ENCODE measurements around the gene RPL31.
A peak's percentile ranks its signal among the peaks of the same experiment; 100 is the strongest.
"Not testable (repeated sequence)": the region's sequence is repeated elsewhere in the genome, so short reads cannot be mapped to it uniquely, and the experiment has no call there.

Gene RPL31

GRCh38 chr2:101027852-101028251 lies 25.8 kb downstream of the RPL31 start:
- no peak for DNase-seq (ENCODE audit: low spot score)

- DNase-seq (ENCODE audit: low spot score), result no peak
These were observed 28.9 kb downstream of the RPL31 start for GRCh38 chr2:101030866-101031554.

GRCh38 chr2:101032084-101032776 lies 30.1 kb downstream of the RPL31 start:
- no peak for DNase-seq (ENCODE audit: low spot score)

- DNase-seq (ENCODE audit: low spot score), result peak; percentile 51
These were observed 34.5 kb downstream of the RPL31 start for GRCh38 chr2:101036562-101036961.

- DNase-seq (ENCODE audit: low spot score), result no peak
These were observed 35.2 kb downstream of the RPL31 start for GRCh38 chr2:101037161-101037755.

GRCh38 chr2:101038455-101039255 lies 36.6 kb downstream of the RPL31 start:
- peak; percentile 16 for DNase-seq (ENCODE audit: low spot score)

- DNase-seq (ENCODE audit: low spot score), result no peak
These were observed 38.0 kb downstream of the RPL31 start for GRCh38 chr2:101040072-101040471.

- no peak for DNase-seq (ENCODE audit: low spot score)
These were observed 38.7 kb downstream of the RPL31 start for GRCh38 chr2:101040761-101041160.

- no peak for DNase-seq (ENCODE audit: low spot score)
These were observed 39.3 kb downstream of the RPL31 start for GRCh38 chr2:101041413-101041812.

- DNase-seq (ENCODE audit: low spot score), result no peak
These were observed 43.2 kb downstream of the RPL31 start for GRCh38 chr2:101045330-101045729.

- no peak for DNase-seq (ENCODE audit: low spot score)
These were observed 45.1 kb downstream of the RPL31 start for GRCh38 chr2:101047075-101047766.

- no peak for DNase-seq (ENCODE audit: low spot score)
These were observed 45.7 kb downstream of the RPL31 start for GRCh38 chr2:101047774-101048173.

- DNase-seq (ENCODE audit: low spot score), result no peak
These were observed 46.7 kb downstream of the RPL31 start for GRCh38 chr2:101048756-101049155.

GRCh38 chr2:101050886-101051285 lies 48.8 kb downstream of the RPL31 start:
- DNase-seq (ENCODE audit: low spot score), result not testable (repeated sequence)

GRCh38 chr2:101052147-101052546 lies 50.1 kb downstream of the RPL31 start:
- no peak for DNase-seq (ENCODE audit: low spot score)

GRCh38 chr2:101053117-101053516 lies 51.0 kb downstream of the RPL31 start:
- DNase-seq (ENCODE audit: low spot score), result no peak
